MM.1S (cell line): ENCODE measurements around the gene KCTD5.

ENCODE experiments used
- EZH2 ChIP-seq: fragments of 300-600 bp; sonication (generic); optimal IDR thresholded peaks from 2 replicates; pipeline ENCODE3; 2017; ENCODE audit warnings: low read depth, mild to moderate bottlenecking, antibody characterized with exemption, low read length, mixed read lengths
- TF ChIP-seq, protein P1 (sequence below): fragments of 300-600 bp; sonication (generic); IDR thresholded peaks from 2 replicates; pipeline ENCODE4 v1.5.1; 2016; ENCODE audit warnings: antibody characterized with exemption, low read length, mixed read lengths

DNA sequence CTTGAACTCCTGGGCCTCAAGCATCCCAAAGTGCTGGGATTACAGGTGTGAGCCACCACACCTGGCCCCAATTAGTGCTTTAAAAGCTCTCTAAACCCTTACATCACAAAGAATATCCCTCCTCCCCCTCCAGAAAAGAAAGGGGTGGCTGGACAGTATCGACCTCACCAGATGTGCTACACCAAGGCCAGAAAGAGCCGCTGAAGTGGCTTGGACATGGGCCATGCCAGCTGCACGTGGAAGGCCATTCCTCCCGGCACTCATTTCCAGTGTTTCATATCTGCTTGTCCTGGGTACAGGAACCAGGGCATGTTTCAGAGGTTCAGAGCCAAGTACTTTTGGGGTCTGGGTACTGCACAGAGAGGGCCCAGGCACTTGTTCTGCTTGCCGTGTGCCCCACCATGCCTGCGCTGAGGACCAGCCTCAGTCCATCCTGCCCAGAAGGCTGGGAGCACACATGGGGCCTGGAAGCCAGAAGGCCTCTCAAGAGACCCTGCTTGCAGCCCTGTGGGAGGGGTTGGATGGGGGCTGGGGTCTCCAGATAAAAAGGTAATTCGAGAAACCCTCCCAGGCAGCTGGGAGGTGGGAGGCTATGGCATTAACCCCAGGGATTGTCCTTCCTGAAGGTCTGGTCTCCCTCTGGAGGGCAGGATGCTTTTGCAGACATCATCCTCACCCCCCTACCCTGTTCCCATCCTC, 66.6 kb downstream of the KCTD5 start:
- TF ChIP-seq, protein P1, sequence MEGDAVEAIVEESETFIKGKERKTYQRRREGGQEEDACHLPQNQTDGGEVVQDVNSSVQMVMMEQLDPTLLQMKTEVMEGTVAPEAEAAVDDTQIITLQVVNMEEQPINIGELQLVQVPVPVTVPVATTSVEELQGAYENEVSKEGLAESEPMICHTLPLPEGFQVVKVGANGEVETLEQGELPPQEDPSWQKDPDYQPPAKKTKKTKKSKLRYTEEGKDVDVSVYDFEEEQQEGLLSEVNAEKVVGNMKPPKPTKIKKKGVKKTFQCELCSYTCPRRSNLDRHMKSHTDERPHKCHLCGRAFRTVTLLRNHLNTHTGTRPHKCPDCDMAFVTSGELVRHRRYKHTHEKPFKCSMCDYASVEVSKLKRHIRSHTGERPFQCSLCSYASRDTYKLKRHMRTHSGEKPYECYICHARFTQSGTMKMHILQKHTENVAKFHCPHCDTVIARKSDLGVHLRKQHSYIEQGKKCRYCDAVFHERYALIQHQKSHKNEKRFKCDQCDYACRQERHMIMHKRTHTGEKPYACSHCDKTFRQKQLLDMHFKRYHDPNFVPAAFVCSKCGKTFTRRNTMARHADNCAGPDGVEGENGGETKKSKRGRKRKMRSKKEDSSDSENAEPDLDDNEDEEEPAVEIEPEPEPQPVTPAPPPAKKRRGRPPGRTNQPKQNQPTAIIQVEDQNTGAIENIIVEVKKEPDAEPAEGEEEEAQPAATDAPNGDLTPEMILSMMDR, result no peak
- no peak for TF ChIP-seq EZH2
